SK-N-SH treated with all-trans-retinoic acid at 6 μM for 48 hours (cell line): ENCODE results near the gene MT1X.

Experiments
- ATAC-seq: fragments of 200-7000 bp; cut with Tn5 transposase; 3 replicates; pipeline ENCODE4 v1.9.1; 2020; ENCODE audit warnings: mild to moderate bottlenecking, moderate library complexity
- ARNTL ChIP-seq: fragments of 450-650 bp; formaldehyde crosslinking; IDR thresholded peaks from 2 replicates; pipeline ENCODE4 v1.5.0; 2020; ENCODE audit warnings: low read depth, mild to moderate bottlenecking, moderate library complexity, borderline replicate concordance
- BACH2 ChIP-seq: fragments of 250-450 bp; sonication (Bioruptor Pico); IDR thresholded peaks from 2 replicates; pipeline ENCODE4 v1.9.0; 2021; ENCODE audit warnings: mild to moderate bottlenecking, borderline replicate concordance
- CSDC2 ChIP-seq: fragments of 250-450 bp; sonication (Bioruptor Pico); IDR thresholded peaks from 2 replicates; pipeline ENCODE4 v1.5.0; 2020; ENCODE audit warnings: mild to moderate bottlenecking, moderate library complexity
- ESRRG ChIP-seq: fragments of 250-450 bp; sonication (Bioruptor Pico); IDR thresholded peaks from 2 replicates; pipeline ENCODE4 v1.6.1; 2021; ENCODE audit warnings: mild to moderate bottlenecking
- GLIS3 ChIP-seq: fragments of 250-450 bp; sonication (Bioruptor Pico); IDR thresholded peaks from 2 replicates; pipeline ENCODE4 v1.5.0; 2020; ENCODE audit warnings: mild to moderate bottlenecking, moderate library complexity
- ISL1 ChIP-seq: fragments of 250-450 bp; sonication (Bioruptor Pico); IDR thresholded peaks from 2 replicates; pipeline ENCODE4 v2.1.2; 2022; ENCODE audit warnings: mild to moderate bottlenecking, moderate library complexity
- OSR1 ChIP-seq: fragments of 250-450 bp; sonication (Bioruptor Pico); IDR thresholded peaks from 2 replicates; pipeline ENCODE4 v1.8.0; 2022; ENCODE audit warnings: moderate library complexity, mild to moderate bottlenecking, inconsistent platforms
- PPARA ChIP-seq: fragments of 250-450 bp; sonication (Bioruptor Pico); IDR thresholded peaks from 2 replicates; pipeline ENCODE4 v1.5.0; 2020; ENCODE audit warnings: mild to moderate bottlenecking, borderline replicate concordance
- RARB ChIP-seq: fragments of 250-450 bp; sonication (Bioruptor Pico); IDR thresholded peaks from 2 replicates; pipeline ENCODE4 v1.8.0; 2021; ENCODE audit warnings: mild to moderate bottlenecking, moderate library complexity
- TCF4 ChIP-seq: fragments of 250-450 bp; sonication (Bioruptor Pico); IDR thresholded peaks from 2 replicates; pipeline ENCODE4 v1.8.0; 2021; ENCODE audit warnings: mild to moderate bottlenecking, moderate library complexity, borderline replicate concordance
- TOX ChIP-seq: fragments of 250-450 bp; sonication (Bioruptor Pico); IDR thresholded peaks from 2 replicates; pipeline ENCODE4 v1.8.0; 2021; ENCODE audit warnings: mild to moderate bottlenecking, moderate library complexity, borderline replicate concordance
- TSHZ2 ChIP-seq: fragments of 250-450 bp; sonication (Bioruptor Pico); IDR thresholded peaks from 2 replicates; pipeline ENCODE4 v1.5.0; 2020; ENCODE audit warnings: mild to moderate bottlenecking, moderate library complexity
- ZC3H10 ChIP-seq: fragments of 250-450 bp; sonication (Bioruptor Pico); IDR thresholded peaks from 2 replicates; pipeline ENCODE4 v1.5.1; 2021; ENCODE audit warnings: mild to moderate bottlenecking, moderate library complexity
- ZFP3 ChIP-seq: fragments of 250-450 bp; sonication (Bioruptor Pico); IDR thresholded peaks from 2 replicates; pipeline ENCODE4 v1.5.0; 2020; ENCODE audit warnings: mild to moderate bottlenecking, moderate library complexity
- ZFP30 ChIP-seq: fragments of 450-650 bp; formaldehyde crosslinking; IDR thresholded peaks from 2 replicates; pipeline ENCODE4 v1.5.0; 2022; ENCODE audit warnings: mild to moderate bottlenecking, moderate library complexity
- ZNF70 ChIP-seq: fragments of 450-650 bp; formaldehyde crosslinking; IDR thresholded peaks from 2 replicates; pipeline ENCODE4 v1.5.0; 2020; ENCODE audit warnings: mild to moderate bottlenecking, moderate library complexity
- ZNF8 ChIP-seq: fragments of 450-650 bp; formaldehyde crosslinking; IDR thresholded peaks from 2 replicates; pipeline ENCODE4 v1.5.0; 2020; ENCODE audit warnings: mild to moderate bottlenecking, moderate library complexity
- TF ChIP-seq, protein P1 (sequence below): fragments of 250-450 bp; sonication (Bioruptor Pico); IDR thresholded peaks from 2 replicates; pipeline ENCODE4 v1.5.1; 2020; ENCODE audit warnings: low read depth, mild to moderate bottlenecking, moderate library complexity
- TF ChIP-seq, protein P2 (sequence below): fragments of 250-450 bp; sonication (Bioruptor Pico); IDR thresholded peaks from 2 replicates; pipeline ENCODE4 v1.5.1; 2021; ENCODE audit warnings: mild to moderate bottlenecking, moderate library complexity
- TF ChIP-seq, protein P3 (sequence below): fragments of 250-450 bp; sonication (Bioruptor Pico); IDR thresholded peaks from 2 replicates; pipeline ENCODE4 v1.8.0; 2020; ENCODE audit warnings: mild to moderate bottlenecking, moderate library complexity, borderline replicate concordance
- TF ChIP-seq, protein P4 (sequence below): fragments of 250-450 bp; sonication (Bioruptor Pico); IDR thresholded peaks from 2 replicates; pipeline ENCODE4 v1.8.0; 2021; ENCODE audit warnings: low read depth, mild to moderate bottlenecking, moderate library complexity, borderline replicate concordance

Gene MT1X

DNA sequence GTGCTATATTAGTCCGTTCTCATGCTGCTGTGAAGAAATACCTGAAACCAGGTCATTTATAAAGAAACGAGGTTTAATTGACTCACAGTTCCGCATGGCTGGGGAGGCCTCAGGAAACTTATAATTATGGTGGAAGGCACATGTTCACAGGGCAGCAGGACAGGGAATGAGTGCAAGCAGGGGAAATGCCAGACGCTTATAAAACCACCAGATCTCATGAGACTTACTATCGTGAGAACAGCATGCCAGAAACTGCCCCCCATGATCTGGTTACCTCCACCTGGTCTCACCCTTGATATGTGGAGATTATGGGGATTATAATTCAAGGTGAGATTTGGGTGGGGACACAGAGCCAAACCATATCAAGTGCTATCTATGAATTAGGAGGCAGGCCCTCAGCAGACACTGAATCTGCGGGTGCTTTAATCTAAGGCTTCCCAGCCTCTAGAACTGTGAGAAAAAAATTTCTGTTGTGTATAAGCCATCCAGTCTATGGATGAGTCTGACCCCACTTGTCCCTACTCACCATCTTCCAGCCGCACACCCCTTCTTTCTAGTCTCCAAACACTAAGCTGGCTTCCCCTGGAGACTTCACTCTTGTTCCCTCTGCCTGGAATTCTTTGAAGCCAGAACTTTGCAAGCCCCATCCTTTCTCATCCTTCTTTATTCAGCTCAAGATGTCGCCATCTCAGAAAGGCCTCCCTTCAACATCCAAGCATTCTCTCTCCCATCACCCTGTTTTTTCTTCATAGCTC is 46.9 kb downstream of the MT1X start (continued):
- TF ChIP-seq, protein P1, sequence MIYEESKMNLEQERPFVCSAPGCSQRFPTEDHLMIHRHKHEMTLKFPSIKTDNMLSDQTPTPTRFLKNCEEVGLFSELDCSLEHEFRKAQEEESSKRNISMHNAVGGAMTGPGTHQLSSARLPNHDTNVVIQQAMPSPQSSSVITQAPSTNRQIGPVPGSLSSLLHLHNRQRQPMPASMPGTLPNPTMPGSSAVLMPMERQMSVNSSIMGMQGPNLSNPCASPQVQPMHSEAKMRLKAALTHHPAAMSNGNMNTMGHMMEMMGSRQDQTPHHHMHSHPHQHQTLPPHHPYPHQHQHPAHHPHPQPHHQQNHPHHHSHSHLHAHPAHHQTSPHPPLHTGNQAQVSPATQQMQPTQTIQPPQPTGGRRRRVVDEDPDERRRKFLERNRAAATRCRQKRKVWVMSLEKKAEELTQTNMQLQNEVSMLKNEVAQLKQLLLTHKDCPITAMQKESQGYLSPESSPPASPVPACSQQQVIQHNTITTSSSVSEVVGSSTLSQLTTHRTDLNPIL (CRISPR knock-in tag): no peak
- TF ChIP-seq ZFP30 (no peak), ZC3H10 (no peak), GLIS3 (CRISPR knock-in tag) (no peak), ARNTL (CRISPR knock-in tag) (no peak), TOX (CRISPR knock-in tag) (no peak), TCF4 (CRISPR knock-in tag) (no peak), CSDC2 (CRISPR knock-in tag) (no peak), ISL1 (CRISPR knock-in tag) (no peak)
- TF ChIP-seq, protein P2, sequence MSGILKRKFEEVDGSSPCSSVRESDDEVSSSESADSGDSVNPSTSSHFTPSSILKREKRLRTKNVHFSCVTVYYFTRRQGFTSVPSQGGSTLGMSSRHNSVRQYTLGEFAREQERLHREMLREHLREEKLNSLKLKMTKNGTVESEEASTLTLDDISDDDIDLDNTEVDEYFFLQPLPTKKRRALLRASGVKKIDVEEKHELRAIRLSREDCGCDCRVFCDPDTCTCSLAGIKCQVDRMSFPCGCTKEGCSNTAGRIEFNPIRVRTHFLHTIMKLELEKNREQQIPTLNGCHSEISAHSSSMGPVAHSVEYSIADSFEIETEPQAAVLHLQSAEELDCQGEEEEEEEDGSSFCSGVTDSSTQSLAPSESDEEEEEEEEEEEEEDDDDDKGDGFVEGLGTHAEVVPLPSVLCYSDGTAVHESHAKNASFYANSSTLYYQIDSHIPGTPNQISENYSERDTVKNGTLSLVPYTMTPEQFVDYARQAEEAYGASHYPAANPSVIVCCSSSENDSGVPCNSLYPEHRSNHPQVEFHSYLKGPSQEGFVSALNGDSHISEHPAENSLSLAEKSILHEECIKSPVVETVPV (CRISPR knock-in tag): no peak
- TF ChIP-seq, protein P3, sequence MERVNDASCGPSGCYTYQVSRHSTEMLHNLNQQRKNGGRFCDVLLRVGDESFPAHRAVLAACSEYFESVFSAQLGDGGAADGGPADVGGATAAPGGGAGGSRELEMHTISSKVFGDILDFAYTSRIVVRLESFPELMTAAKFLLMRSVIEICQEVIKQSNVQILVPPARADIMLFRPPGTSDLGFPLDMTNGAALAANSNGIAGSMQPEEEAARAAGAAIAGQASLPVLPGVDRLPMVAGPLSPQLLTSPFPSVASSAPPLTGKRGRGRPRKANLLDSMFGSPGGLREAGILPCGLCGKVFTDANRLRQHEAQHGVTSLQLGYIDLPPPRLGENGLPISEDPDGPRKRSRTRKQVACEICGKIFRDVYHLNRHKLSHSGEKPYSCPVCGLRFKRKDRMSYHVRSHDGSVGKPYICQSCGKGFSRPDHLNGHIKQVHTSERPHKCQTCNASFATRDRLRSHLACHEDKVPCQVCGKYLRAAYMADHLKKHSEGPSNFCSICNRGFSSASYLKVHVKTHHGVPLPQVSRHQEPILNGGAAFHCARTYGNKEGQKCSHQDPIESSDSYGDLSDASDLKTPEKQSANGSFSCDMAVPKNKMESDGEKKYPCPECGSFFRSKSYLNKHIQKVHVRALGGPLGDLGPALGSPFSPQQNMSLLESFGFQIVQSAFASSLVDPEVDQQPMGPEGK: no peak

- ATAC-seq: peak; percentile 97
- TF ChIP-seq TSHZ2 (CRISPR knock-in tag): no peak
- TF ChIP-seq RARB (CRISPR knock-in tag): no peak
- TF ChIP-seq ESRRG (CRISPR knock-in tag): no peak
- TF ChIP-seq ZNF8 (CRISPR knock-in tag): no peak
- no peak for TF ChIP-seq ZNF70 (CRISPR knock-in tag)
- TF ChIP-seq GLIS3 (CRISPR knock-in tag): no peak
- TF ChIP-seq BACH2 (CRISPR knock-in tag): no peak
- no peak for TF ChIP-seq ZC3H10
- TF ChIP-seq, protein P4, sequence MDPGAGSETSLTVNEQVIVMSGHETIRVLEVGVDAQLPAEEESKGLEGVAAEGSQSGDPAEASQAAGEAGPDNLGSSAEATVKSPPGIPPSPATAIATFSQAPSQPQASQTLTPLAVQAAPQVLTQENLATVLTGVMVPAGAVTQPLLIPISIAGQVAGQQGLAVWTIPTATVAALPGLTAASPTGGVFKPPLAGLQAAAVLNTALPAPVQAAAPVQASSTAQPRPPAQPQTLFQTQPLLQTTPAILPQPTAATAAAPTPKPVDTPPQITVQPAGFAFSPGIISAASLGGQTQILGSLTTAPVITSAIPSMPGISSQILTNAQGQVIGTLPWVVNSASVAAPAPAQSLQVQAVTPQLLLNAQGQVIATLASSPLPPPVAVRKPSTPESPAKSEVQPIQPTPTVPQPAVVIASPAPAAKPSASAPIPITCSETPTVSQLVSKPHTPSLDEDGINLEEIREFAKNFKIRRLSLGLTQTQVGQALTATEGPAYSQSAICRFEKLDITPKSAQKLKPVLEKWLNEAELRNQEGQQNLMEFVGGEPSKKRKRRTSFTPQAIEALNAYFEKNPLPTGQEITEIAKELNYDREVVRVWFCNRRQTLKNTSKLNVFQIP: no peak
- TF ChIP-seq ZFP3 (CRISPR knock-in tag): no peak
- TF ChIP-seq, protein P2 (CRISPR knock-in tag): no peak
- TF ChIP-seq OSR1 (CRISPR knock-in tag): no peak
- no peak for TF ChIP-seq TOX (CRISPR knock-in tag)
- no peak for TF ChIP-seq ZFP30
- no peak for TF ChIP-seq PPARA
- no peak for TF ChIP-seq TCF4 (CRISPR knock-in tag)
Observed at GRCh38 chr16:56729735-56730662, 47.7 kb downstream of the MT1X start, which contains the start of gene NUP93. NUP93 (plus strand) TSS chr16:56730129; CDS start chr16:56748248, 18,119 bp downstream.
